ENCODE measurements around the gene SEMA3B. TPM values are rescaled to one million over a fixed set of nuclear protein-coding genes. Genes with fewer than 3 reads are reported as not detected.

The SEMA3B gene
- total and polyA plus RNA-seq, 2 of the 4 experiments (the other 2 are of a cell fraction) = 4.3 to 29.3 TPM

DNA sequence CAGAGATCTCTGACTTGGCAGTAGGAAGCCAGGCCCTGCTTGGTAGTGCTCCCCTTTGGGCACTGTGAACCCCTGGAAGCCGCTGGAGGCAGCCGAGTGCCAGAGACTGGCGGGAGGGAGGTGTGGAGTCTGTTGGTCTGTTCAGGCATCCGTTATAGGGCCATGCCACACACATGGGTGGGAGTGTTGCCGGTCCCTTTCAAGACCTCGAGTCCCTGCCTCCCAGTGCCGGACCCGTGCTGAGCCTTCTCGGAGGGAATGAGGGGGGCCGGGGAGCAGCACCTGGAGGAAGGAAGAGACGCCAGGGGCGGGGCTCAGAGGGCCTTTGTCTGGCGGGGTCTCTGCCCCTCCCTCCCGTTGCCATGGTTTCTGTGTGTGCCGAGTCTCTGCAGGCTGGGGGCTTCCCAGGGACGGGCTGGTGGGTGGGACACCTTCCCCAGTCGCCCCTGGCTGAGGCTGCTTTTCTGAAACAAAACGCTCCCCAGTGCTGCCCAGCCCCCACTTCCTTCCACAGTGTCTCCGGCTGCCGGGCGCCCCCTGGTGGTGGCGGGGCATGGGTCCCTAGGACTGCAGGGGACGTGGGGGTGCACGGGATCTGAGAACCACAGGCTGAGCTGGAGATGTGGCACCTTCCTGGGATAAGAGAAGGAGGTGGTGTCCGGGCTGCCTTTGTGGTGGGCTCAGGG lies 23.0 kb upstream of the SEMA3B start (continued):
- TF ChIP-seq BHLHE40 (IDR thresholded peaks at IDR 0.05; ENCODE audit: low read depth, low read length) (peak; percentile 82), POLR2A (IDR thresholded peaks at IDR 0.05; ENCODE audit: low read depth, low read length) (no peak), RCOR1 (IDR thresholded peaks at IDR 0.05; ENCODE audit: insufficient replicate concordance, low read length) (no peak), SMC3 (IDR thresholded peaks at IDR 0.05; ENCODE audit: low read depth, low read length) (peak; percentile 88), MXI1 (IDR thresholded peaks at IDR 0.05; ENCODE audit: borderline replicate concordance, low read depth, low read length) (no peak), RAD21 (IDR thresholded peaks at IDR 0.05; ENCODE audit: low read length) (peak; percentile 75), RFX5 (IDR thresholded peaks at IDR 0.05; ENCODE audit: low read depth, low read length) (no peak), MAFK (IDR thresholded peaks at IDR 0.05; ENCODE audit: low read depth, low read length) (no peak)
